Stimulated activated CD4-positive, alpha-beta T cell treated with anti-CD3 and anti-CD28 coated beads, Interleukin-2, amount 100 ng/mL, for 4 hours (primary cell): ENCODE data around the gene PHB1.
A peak's percentile ranks its signal among the peaks of the same experiment; 100 is the strongest.
"Not testable (repeated sequence)": the region's sequence is repeated elsewhere in the genome, so short reads cannot be mapped to it uniquely, and the experiment has no call there.

Experiments used
- DNase-seq: peaks from one replicate; pipeline ENCODE4 v3.0.0-alpha.2; 2020; ENCODE audit warnings: low read depth

The PHB1 gene

GRCh38 chr17:49378311-49378710 is 36.4 kb downstream of the PHB1 start:
- no peak for DNase-seq

DNA sequence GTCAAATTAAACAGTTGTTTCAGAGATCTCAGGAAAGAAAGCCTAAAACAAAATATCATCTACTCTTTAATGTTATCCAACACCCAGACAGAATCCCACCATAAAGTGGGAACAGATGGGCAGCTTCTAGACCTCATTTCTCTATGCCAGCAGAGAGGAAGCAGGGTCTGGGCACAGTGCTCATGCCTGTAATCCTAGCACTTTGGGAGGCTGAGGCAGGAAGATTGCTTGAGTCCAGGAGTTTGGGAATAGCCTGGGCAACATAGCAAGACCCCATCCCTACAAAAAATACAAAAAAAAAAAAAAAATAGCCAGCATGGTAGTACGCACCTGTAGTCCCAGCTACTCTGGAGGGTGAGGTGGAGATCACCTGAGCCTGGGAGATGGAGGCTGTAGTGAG is 39.1 kb downstream of the PHB1 start:
- no peak for DNase-seq

DNA sequence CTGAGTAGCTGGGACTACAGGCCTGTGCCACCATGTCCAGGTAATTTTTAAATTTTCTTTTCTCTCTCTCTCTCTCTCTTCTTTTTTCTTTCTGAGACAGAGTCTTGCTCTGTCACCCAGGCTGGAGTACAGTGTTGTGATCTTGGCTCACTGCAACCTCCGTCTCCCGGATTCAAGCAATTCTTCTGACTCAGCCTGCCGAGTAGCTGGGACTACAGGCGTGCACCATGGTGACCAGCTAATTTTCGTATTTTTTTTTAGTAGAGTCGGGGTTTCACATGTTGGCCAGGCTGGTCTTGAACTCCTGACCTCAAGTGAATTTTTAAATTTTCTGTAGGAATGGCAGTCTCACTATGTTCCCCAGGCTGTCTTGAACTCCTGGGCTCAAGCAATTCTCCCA is 41.6 kb downstream of the PHB1 start:
- no peak for DNase-seq

DNA sequence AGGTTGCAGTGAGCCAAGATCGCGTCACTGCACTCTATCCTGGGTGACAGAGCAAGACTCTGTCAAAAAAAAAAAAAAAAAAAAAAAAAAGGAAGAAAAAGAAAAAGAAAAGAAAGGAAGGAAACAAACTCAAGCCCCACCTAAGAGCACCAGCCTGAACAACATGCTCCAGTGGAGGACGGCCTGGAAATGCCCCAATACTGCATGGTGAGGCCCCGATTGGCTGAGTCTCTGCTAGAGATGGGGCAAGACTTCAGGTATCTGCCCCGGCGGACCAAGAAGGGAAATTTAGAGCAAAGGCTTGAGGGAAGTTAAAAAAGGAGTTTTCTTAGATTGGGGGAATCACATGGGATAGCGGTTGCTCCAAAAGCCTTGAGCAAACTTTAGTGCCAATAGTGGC is 42.3 kb downstream of the PHB1 start:
- no peak for DNase-seq

- no peak for DNase-seq
These were observed 43.5 kb downstream of the PHB1 start for GRCh38 chr17:49370971-49371834.

DNA sequence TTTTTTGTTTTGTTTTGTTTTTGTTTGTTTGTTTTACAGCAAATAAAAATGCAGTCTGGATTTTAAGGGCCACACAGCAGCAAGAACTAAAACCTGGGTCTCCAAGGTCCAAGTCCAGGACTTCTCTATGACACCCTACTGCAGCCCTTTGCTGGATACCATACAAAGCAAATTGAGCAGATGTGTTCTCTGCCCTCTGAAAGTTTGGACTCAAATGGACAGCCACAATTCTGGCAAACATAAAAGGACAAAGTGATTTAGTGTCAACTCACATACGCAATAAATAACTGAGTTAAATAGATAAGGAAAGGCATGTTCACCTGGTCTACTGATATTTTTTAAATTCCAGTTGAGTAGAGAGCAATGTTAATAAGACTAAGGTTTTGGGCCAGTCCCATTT is 44.9 kb downstream of the PHB1 start:
- no peak for DNase-seq

GRCh38 chr17:49369089-49369488 is 45.6 kb downstream of the PHB1 start:
- no peak for DNase-seq

- DNase-seq: no peak
These were observed 49.0 kb downstream of the PHB1 start for GRCh38 chr17:49365667-49366066.

GRCh38 chr17:49365126-49365525 is 49.6 kb downstream of the PHB1 start:
- not testable (repeated sequence) for DNase-seq

GRCh38 chr17:49364119-49364518 is 50.6 kb downstream of the PHB1 start:
- no peak for DNase-seq

DNA sequence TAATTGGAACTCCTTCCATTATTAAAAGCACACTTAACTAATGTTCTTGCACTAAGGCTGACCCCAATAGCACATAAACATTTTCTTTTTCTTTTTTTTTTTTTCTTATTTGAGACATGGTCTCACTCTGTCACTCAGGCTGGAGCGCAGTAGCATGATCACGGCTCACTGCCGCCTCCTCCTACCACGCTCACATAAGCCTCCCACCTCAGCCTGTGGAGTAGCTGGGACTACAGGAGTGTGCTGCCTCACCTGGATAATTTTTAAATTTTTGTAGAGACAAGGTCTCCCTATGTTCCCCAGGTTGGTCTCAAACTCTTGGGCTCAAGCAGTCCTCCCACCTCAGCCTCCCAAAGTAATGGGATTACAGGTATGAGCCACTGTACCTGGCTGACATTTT is 51.4 kb downstream of the PHB1 start:
- DNase-seq: no peak

- DNase-seq: no peak
These were observed 52.0 kb downstream of the PHB1 start for GRCh38 chr17:49362723-49363117.

- DNase-seq: peak; percentile 93
These were observed 52.6 kb downstream of the PHB1 start, which contains the start of gene ZNF652 for GRCh38 chr17:49361902-49362722. ZNF652 (minus strand) TSS chr17:49362250; CDS start chr17:49317725, 44,525 bp downstream.

GRCh38 chr17:49361129-49361901 is 53.4 kb downstream of the PHB1 start:
- DNase-seq: peak; percentile 66

DNA sequence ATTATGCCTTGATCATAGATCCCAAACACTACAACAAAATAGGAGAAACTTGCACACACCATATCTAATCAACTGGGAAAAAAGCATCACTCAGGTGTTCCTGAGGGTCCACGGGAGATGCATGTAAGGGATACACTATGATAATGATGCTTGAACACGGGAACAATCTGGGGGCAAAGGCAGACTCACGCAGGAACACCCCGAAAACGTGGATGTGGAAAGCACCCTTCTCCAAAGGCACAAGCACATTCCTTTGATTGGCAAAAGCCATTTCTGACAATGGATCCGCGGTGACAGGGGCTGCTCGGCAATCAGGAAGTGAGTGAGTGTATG is 53.9 kb downstream of the PHB1 start:
- no peak for DNase-seq

DNA sequence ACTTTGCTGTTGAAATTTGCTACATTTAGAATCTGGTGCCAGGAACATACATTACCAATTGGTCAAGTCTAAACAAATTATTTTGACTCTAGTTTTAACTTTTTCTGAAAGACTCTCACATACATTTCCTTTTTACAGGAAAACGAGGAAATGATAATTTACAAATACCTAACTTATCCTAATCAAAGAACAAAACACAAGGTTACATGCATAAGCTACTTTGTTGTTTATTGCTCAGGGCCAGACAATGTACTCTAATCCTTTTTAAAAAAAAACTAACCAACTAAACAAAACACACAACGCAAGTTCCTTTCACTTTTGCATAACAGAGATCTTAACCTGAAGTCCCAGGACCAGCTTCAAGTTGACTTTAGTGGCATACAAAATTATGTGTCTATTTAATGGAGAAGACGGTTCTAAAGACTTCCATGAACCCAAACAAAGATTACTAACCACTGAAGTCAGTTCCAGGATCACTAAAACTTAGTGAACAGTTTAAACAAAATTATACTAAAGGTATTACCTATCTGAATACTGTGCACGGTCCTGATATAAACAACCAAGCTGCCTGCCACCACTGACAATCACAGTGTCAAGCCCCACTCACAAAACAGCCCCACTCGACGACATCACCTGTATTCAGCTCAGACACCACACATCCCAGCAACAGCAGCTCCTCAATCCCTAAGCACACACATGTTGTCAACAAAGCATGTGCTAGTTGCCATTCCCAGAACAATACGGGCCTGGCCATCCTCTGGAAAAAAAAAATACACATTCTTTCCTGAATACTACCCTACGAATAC is 54.5 kb downstream of the PHB1 start:
- no peak for DNase-seq

GRCh38 chr17:49358641-49359247 is 55.9 kb downstream of the PHB1 start:
- DNase-seq: no peak

DNA sequence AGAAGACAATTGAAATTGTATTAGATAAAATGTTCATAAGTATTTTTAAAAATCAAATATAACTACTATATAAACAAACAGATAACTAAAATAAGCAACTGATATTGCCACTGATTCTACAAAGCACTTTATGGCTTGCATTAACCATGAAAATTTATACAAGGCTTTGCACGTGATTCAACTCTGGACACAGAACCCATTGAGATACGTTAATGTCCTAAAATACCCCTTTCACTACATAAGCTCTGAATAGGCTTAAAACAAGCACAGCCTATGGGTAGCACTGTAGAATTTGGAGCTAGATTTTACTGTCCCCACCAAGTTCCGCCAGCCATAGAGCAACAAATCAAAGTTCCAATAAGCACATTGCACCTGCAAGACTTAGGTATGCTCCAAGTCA is 57.2 kb downstream of the PHB1 start:
- DNase-seq: no peak

DNA sequence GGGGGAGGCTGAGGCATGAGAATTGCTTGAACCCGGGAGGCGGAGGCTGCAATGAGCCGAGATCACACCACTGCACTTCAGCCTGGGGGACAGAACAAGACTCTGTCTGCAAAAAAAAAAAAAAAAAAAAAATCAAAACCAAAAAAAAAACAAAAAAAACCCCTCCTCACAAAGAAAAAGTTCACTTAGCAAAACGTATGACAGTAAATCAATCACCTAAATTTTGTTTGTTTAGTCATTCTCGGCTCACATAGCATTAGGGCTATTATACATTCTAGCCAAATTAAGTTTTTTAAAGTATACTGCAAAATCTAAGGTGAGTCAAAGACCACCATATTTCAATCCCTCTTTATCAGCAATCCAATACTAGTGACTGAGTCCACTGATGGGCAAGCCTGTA is 58.4 kb downstream of the PHB1 start:
- no peak for DNase-seq
